ENCODE results near the gene SLC39A2. TPM values are rescaled to one million over a fixed set of nuclear protein-coding genes. Genes with fewer than 3 reads are reported as not detected.
A peak's percentile ranks its signal among the peaks of the same experiment; 100 is the strongest.
"Not testable (repeated sequence)": the region's sequence is repeated elsewhere in the genome, so short reads cannot be mapped to it uniquely, and the experiment has no call there.

Gene SLC39A2
- total RNA-seq = under 1 TPM; 0.16 to 0.44 TPM

GRCh38 chr14:20998674-20999366, at the start of gene SLC39A2:
SLC39A2 (plus strand) TSS chr14:20999293; CDS start chr14:20999447, 154 bp downstream.
- Mint-ChIP-seq H3K27me3 (no peaks in the 10 kb centered on the region), H3K36me3 (peaks cover 29% of the 10 kb centered on the region), H3K9me3 (ENCODE audit: low read depth) (no peaks in the 10 kb centered on the region), H3K4me1 (peaks cover 10% of the 10 kb centered on the region), H3K4me3 (no peak within 1 kb of the TSS), H3K27ac (no peak within 1 kb of the TSS)
- CTCF ChIA-PET = interaction anchor here (1.6 to 4.6 kb wide), 3 partner anchors 16 to 106 kb away, joined by 5 to 21 read pairs (median 15); no protein-coding TSS in a partner anchor
- no peak for ATAC-seq
- DNase-seq = no peak

- CTCF ChIA-PET = interaction anchor here (2.9 kb wide), 1 partner anchor 16 kb away, joined by 12 read pairs; no protein-coding TSS in a partner anchor
- H3K27ac Mint-ChIP-seq = not testable (repeated sequence)
- H3K27me3 Mint-ChIP-seq = peaks cover 40% of the 10 kb centered on the region
These were observed 44.2 kb upstream of the SLC39A2 start, which contains the start of gene RNASE2 for GRCh38 chr14:20954736-20955537. RNASE2 (plus strand) TSS chr14:20955487; CDS start chr14:20955772, 285 bp downstream.

GRCh38 chr14:20955538-20955873, 43.6 kb upstream of the SLC39A2 start:
- not testable (repeated sequence) for H3K36me3 Mint-ChIP-seq; H3K27ac Mint-ChIP-seq; H3K9me3 Mint-ChIP-seq (ENCODE audit: low read depth); ATAC-seq; H3K4me3 Mint-ChIP-seq; DNase-seq
- CTCF ChIA-PET = interaction anchor here (2.9 kb wide), 1 partner anchor 15 kb away, joined by 12 read pairs; no protein-coding TSS in a partner anchor
- Mint-ChIP-seq H3K4me1 (peaks cover 28% of the 10 kb centered on the region), H3K27me3 (peaks cover 35% of the 10 kb centered on the region)

More at GRCh38 chr14:20954736-20955537, 44.2 kb upstream of the SLC39A2 start, which contains the start of gene RNASE2:
- not testable (repeated sequence) for ATAC-seq; H3K9me3 Mint-ChIP-seq (ENCODE audit: low read depth); DNase-seq; H3K36me3 Mint-ChIP-seq; H3K4me3 Mint-ChIP-seq
- H3K4me1 Mint-ChIP-seq = peaks cover 24% of the 10 kb centered on the region

GRCh38 chr14:20956376-20956976, 42.6 kb upstream of the SLC39A2 start:
- peaks cover 35% of the 10 kb centered on the region for H3K27me3 Mint-ChIP-seq
- DNase-seq (no peak), ATAC-seq (peak; percentile 34)
- H3K4me1 Mint-ChIP-seq = peaks cover 35% of the 10 kb centered on the region
- CTCF ChIA-PET = interaction anchor here (2.9 kb wide), 1 partner anchor 15 kb away, joined by 12 read pairs; no protein-coding TSS in a partner anchor
- H3K9me3 Mint-ChIP-seq (ENCODE audit: low read depth) = no peaks in the 10 kb centered on the region
- no peaks in the 10 kb centered on the region for H3K36me3 Mint-ChIP-seq
- no peak overlapping the region for H3K27ac Mint-ChIP-seq
- no peak overlapping the region for H3K4me3 Mint-ChIP-seq

- H3K36me3 Mint-ChIP-seq; H3K4me3 Mint-ChIP-seq; H3K27ac Mint-ChIP-seq; H3K9me3 Mint-ChIP-seq (ENCODE audit: low read depth); DNase-seq; ATAC-seq: not testable (repeated sequence)
- Mint-ChIP-seq H3K27me3 (peaks cover 40% of the 10 kb centered on the region), H3K4me1 (peaks cover 39% of the 10 kb centered on the region)
- CTCF ChIA-PET = interaction anchor here (2.8 kb wide), 1 partner anchor 13 kb away, joined by 35 read pairs; no protein-coding TSS in a partner anchor
These were observed 40.1 kb upstream of the SLC39A2 start for GRCh38 chr14:20958946-20959345.

- Mint-ChIP-seq H3K27ac (no peak overlapping the region), H3K9me3 (ENCODE audit: low read depth) (no peaks in the 10 kb centered on the region), H3K27me3 (peaks cover 60% of the 10 kb centered on the region), H3K36me3 (no peaks in the 10 kb centered on the region), H3K4me1 (peaks cover 12% of the 10 kb centered on the region), H3K4me3 (no peak overlapping the region)
- CTCF ChIA-PET = interaction anchor here (1.0 to 4.8 kb wide), 3 partner anchors 11 to 110 kb away, joined by 3 to 67 read pairs (median 3); no protein-coding TSS in a partner anchor
- DNase-seq (no peak), ATAC-seq (no peak)
These were observed 29.8 kb upstream of the SLC39A2 start for GRCh38 chr14:20969336-20969735.

- H3K4me3 Mint-ChIP-seq = peak overlapping the region; percentile 83
- peaks cover 12% of the 10 kb centered on the region for H3K4me1 Mint-ChIP-seq
- H3K27me3 Mint-ChIP-seq = peaks cover 51% of the 10 kb centered on the region
- no peaks in the 10 kb centered on the region for H3K36me3 Mint-ChIP-seq
- H3K9me3 Mint-ChIP-seq (ENCODE audit: low read depth) = no peaks in the 10 kb centered on the region
- H3K27ac Mint-ChIP-seq = no peak overlapping the region
- CTCF ChIA-PET = interaction anchor here (0.7 to 4.8 kb wide), 54 partner anchors 8 to 549 kb away, joined by 3 to 67 read pairs (median 5); partner anchors contain the start of genes RNASE2, RNASE4, RNASE6 and SLC39A2
- ATAC-seq (peak; percentile 5), DNase-seq (no peak)
These were observed 28.5 kb upstream of the SLC39A2 start for GRCh38 chr14:20970647-20970982.

- ATAC-seq = peak; percentile 90
- no peaks in the 10 kb centered on the region for H3K9me3 Mint-ChIP-seq (ENCODE audit: low read depth)
- CTCF ChIA-PET = interaction anchor here (0.6 to 4.8 kb wide), 58 partner anchors 8 to 550 kb away, joined by 3 to 67 read pairs (median 5); partner anchors contain the start of genes RNASE2, RNASE4, RNASE6 and SLC39A2
- peaks cover 51% of the 10 kb centered on the region for H3K27me3 Mint-ChIP-seq
- H3K27ac Mint-ChIP-seq = peak overlapping the region; percentile 22
- peak overlapping the region; percentile 83 for H3K4me3 Mint-ChIP-seq
- peak; percentile 84 for DNase-seq
- H3K4me1 Mint-ChIP-seq = peaks cover 12% of the 10 kb centered on the region
- no peaks in the 10 kb centered on the region for H3K36me3 Mint-ChIP-seq
These were observed 27.9 kb upstream of the SLC39A2 start for GRCh38 chr14:20970983-20971704.

GRCh38 chr14:20971705-20972021, 27.4 kb upstream of the SLC39A2 start:
- DNase-seq (no peak), ATAC-seq (no peak)
- CTCF ChIA-PET = interaction anchor here (0.6 to 4.8 kb wide), 38 partner anchors 9 to 506 kb away, joined by 3 to 67 read pairs (median 6); partner anchors contain the start of genes RNASE2, RNASE4, RNASE6 and SLC39A2
- H3K4me3 Mint-ChIP-seq = peak overlapping the region; percentile 83
- no peaks in the 10 kb centered on the region for H3K9me3 Mint-ChIP-seq (ENCODE audit: low read depth)
- H3K36me3 Mint-ChIP-seq = no peaks in the 10 kb centered on the region
- H3K27ac Mint-ChIP-seq = no peak overlapping the region
- peaks cover 12% of the 10 kb centered on the region for H3K4me1 Mint-ChIP-seq
- H3K27me3 Mint-ChIP-seq = peaks cover 49% of the 10 kb centered on the region

- Mint-ChIP-seq H3K4me1 (peaks cover 12% of the 10 kb centered on the region), H3K36me3 (no peaks in the 10 kb centered on the region), H3K4me3 (no peak overlapping the region), H3K27ac (no peak overlapping the region), H3K9me3 (ENCODE audit: low read depth) (no peaks in the 10 kb centered on the region), H3K27me3 (peaks cover 32% of the 10 kb centered on the region)
- ATAC-seq = no peak
- DNase-seq = no peak
- CTCF ChIA-PET = interaction anchor here (1.2 to 4.8 kb wide), 6 partner anchors 9 to 276 kb away, joined by 3 to 67 read pairs (median 4); no protein-coding TSS in a partner anchor
These were observed 25.6 kb upstream of the SLC39A2 start for GRCh38 chr14:20973501-20973900.

- Mint-ChIP-seq H3K27ac (no peak overlapping the region), H3K36me3 (no peaks in the 10 kb centered on the region), H3K27me3 (peaks cover 41% of the 10 kb centered on the region), H3K9me3 (ENCODE audit: low read depth) (no peaks in the 10 kb centered on the region), H3K4me1 (peaks cover 5% of the 10 kb centered on the region), H3K4me3 (no peak overlapping the region)
- ATAC-seq (no peak), DNase-seq (no peak)
- CTCF ChIA-PET = interaction anchor here (1.0 kb wide), 1 partner anchor 127 kb away, joined by 3 read pairs; no protein-coding TSS in a partner anchor
These were observed 22.8 kb upstream of the SLC39A2 start for GRCh38 chr14:20976291-20976690.

- ATAC-seq (no peak), DNase-seq (no peak)
- Mint-ChIP-seq H3K4me1 (no peaks in the 10 kb centered on the region), H3K27ac (no peak overlapping the region), H3K4me3 (no peak overlapping the region), H3K36me3 (no peaks in the 10 kb centered on the region), H3K9me3 (ENCODE audit: low read depth) (no peaks in the 10 kb centered on the region), H3K27me3 (peaks cover 20% of the 10 kb centered on the region)
- CTCF ChIA-PET = interaction anchor here (0.6 to 2.0 kb wide), 4 partner anchors 8 to 547 kb away, joined by 3 to 5 read pairs (median 4); no protein-coding TSS in a partner anchor
These were observed 20.4 kb upstream of the SLC39A2 start for GRCh38 chr14:20978687-20979086.

Data from activated CD8-positive, alpha-beta memory T cell treated with anti-CD3 and anti-CD28 coated beads, Interleukin-2, amount 10 ng/mL, durations not matched to agents 7 days and 5 days (primary cell).